HepG2 (cell line): ENCODE results near the gene TRIP6. TPM values are rescaled to one million over a fixed set of nuclear protein-coding genes. Genes with fewer than 3 reads are reported as not detected.

Experiments
- HMGXB4 ChIP-seq, 2 experiments: sonication (generic) in 1 of 2; formaldehyde crosslinking in 1 of 2; IDR thresholded peaks; 2 replicates each; pipeline versions ENCODE4 v1.4.0 to v1.6.1; 2018 to 2020; ENCODE audit warnings: missing genetic modification reagents in 2 of 2, borderline replicate concordance in 1 of 2, low read depth in 1 of 2, mild to moderate bottlenecking in 1 of 2, missing biosample characterization in 1 of 2
- JUNB ChIP-seq: sonication (generic); formaldehyde crosslinking; IDR thresholded peaks from 2 replicates; pipeline ENCODE4 v1.8.0; 2022; ENCODE audit warnings: missing genetic modification reagents, mild to moderate bottlenecking, borderline replicate concordance
- KDM5B ChIP-seq: sonication (generic); formaldehyde crosslinking; IDR thresholded peaks from 2 replicates; pipeline ENCODE4 v1.4.0; 2020; ENCODE audit warnings: missing genetic modification reagents, mild to moderate bottlenecking, borderline replicate concordance
- NFE2L1 ChIP-seq: sonication (generic); formaldehyde crosslinking; IDR thresholded peaks from 2 replicates; pipeline ENCODE4 v1.4.0; 2020; ENCODE audit warnings: missing genetic modification reagents, mild to moderate bottlenecking, borderline replicate concordance
- RARG ChIP-seq: sonication (generic); formaldehyde crosslinking; IDR thresholded peaks from 2 replicates; pipeline ENCODE4 v1.4.0; 2020; ENCODE audit warnings: low read depth, mild to moderate bottlenecking, missing genetic modification reagents
- REXO4 ChIP-seq: sonication (generic); formaldehyde crosslinking; IDR thresholded peaks from 2 replicates; pipeline ENCODE4 v1.8.0; 2022; ENCODE audit warnings: missing genetic modification reagents, mild to moderate bottlenecking, borderline replicate concordance
- ZBTB33 ChIP-seq: sonication (generic); formaldehyde crosslinking; IDR thresholded peaks from 2 replicates; pipeline ENCODE4 v1.4.0; 2020; ENCODE audit warnings: missing genetic modification reagents
- ZNF225 ChIP-seq: sonication (generic); formaldehyde crosslinking; IDR thresholded peaks from 2 replicates; pipeline ENCODE4 v1.4.0; 2020; ENCODE audit warnings: mild to moderate bottlenecking, missing genetic modification reagents
- ZNF274 ChIP-seq: sonication (generic); formaldehyde crosslinking; IDR thresholded peaks from 2 replicates; pipeline ENCODE4 v1.5.1; 2020; ENCODE audit warnings: mild to moderate bottlenecking, missing genetic modification reagents
- ZNF292 ChIP-seq: sonication (generic); formaldehyde crosslinking; IDR thresholded peaks from 2 replicates; pipeline ENCODE4 v1.8.1; 2022; ENCODE audit warnings: mild to moderate bottlenecking, low read depth, missing genetic modification reagents, borderline replicate concordance
- ZSCAN9 ChIP-seq: IDR thresholded peaks from 2 replicates; pipeline ENCODE4 v1.6.1; 2016; ENCODE audit warnings: borderline replicate concordance
- polyA plus RNA-seq, 8 experiments: library from polyadenylated mRNA; depleted of rRNA in 3 of 8; stranded (reverse) in 7 of 8; unstranded in 1 of 8; fragments of >200 nt; fragmentation: Illumina TruSeq in 4 of 8; extraction: Trizol in 4 of 8; gene quantifications; 2 replicates each; pipeline versions ENCODE4 v1.2.1 to v1.2.3, GENCODE V29; 2011 to 2016; ENCODE audit warnings: low read depth in 4 of 8, missing spikeins in 1 of 8, mixed read lengths in 1 of 8; ENCODE audit not compliant: insufficient read depth in 1 of 8
- total RNA-seq, 5 experiments: library from RNA; depleted of rRNA; stranded (reverse); fragments of >200 nt; fragmentation: Illumina TruSeq; extraction: Trizol; gene quantifications; 2 replicates each; pipeline ENCODE4 v1.2.3, GENCODE V29; 2016; ENCODE audit warnings: low read depth in 1 of 5
- TF ChIP-seq, protein P1 (sequence below): sonication (generic); formaldehyde crosslinking; IDR thresholded peaks from 2 replicates; pipeline ENCODE4 v1.5.1; 2020; ENCODE audit warnings: mild to moderate bottlenecking, missing genetic modification reagents, borderline replicate concordance
- TF ChIP-seq, protein P2 (sequence below): sonication (generic); formaldehyde crosslinking; IDR thresholded peaks from 2 replicates; pipeline ENCODE4 v1.5.1; 2020; ENCODE audit warnings: mild to moderate bottlenecking, moderate library complexity, missing genetic modification reagents
- TF ChIP-seq, protein P3 (sequence below): sonication (generic); formaldehyde crosslinking; IDR thresholded peaks from 2 replicates; pipeline ENCODE4 v1.4.0; 2020; ENCODE audit warnings: missing genetic modification reagents

TRIP6 gene
- total and polyA plus RNA-seq, 2 of the 13 experiments (the other 11 are each of a cell fraction or from before 2014, with no cell fraction given): 0.34 to 0.38 TPM

- TF ChIP-seq ZBTB33: no peak; the same call in 1 of the 2 replicates
- TF ChIP-seq, protein P1, sequence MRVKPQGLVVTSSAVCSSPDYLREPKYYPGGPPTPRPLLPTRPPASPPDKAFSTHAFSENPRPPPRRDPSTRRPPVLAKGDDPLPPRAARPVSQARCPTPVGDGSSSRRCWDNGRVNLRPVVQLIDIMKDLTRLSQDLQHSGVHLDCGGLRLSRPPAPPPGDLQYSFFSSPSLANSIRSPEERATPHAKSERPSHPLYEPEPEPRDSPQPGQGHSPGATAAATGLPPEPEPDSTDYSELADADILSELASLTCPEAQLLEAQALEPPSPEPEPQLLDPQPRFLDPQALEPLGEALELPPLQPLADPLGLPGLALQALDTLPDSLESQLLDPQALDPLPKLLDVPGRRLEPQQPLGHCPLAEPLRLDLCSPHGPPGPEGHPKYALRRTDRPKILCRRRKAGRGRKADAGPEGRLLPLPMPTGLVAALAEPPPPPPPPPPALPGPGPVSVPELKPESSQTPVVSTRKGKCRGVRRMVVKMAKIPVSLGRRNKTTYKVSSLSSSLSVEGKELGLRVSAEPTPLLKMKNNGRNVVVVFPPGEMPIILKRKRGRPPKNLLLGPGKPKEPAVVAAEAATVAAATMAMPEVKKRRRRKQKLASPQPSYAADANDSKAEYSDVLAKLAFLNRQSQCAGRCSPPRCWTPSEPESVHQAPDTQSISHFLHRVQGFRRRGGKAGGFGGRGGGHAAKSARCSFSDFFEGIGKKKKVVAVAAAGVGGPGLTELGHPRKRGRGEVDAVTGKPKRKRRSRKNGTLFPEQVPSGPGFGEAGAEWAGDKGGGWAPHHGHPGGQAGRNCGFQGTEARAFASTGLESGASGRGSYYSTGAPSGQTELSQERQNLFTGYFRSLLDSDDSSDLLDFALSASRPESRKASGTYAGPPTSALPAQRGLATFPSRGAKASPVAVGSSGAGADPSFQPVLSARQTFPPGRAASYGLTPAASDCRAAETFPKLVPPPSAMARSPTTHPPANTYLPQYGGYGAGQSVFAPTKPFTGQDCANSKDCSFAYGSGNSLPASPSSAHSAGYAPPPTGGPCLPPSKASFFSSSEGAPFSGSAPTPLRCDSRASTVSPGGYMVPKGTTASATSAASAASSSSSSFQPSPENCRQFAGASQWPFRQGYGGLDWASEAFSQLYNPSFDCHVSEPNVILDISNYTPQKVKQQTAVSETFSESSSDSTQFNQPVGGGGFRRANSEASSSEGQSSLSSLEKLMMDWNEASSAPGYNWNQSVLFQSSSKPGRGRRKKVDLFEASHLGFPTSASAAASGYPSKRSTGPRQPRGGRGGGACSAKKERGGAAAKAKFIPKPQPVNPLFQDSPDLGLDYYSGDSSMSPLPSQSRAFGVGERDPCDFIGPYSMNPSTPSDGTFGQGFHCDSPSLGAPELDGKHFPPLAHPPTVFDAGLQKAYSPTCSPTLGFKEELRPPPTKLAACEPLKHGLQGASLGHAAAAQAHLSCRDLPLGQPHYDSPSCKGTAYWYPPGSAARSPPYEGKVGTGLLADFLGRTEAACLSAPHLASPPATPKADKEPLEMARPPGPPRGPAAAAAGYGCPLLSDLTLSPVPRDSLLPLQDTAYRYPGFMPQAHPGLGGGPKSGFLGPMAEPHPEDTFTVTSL (CRISPR knock-in tag): no peak
- TF ChIP-seq REXO4: no peak
- 0 out of 4 replicates have a peak, but pooled peaks of 1 of the 2 experiments have one; percentile 23 for TF ChIP-seq HMGXB4 (CRISPR knock-in tag; IDR thresholded peaks at IDR 0.05; ENCODE audit: borderline replicate concordance in 1 of 2, low read depth in 1 of 2)
- TF ChIP-seq ZNF274 (CRISPR knock-in tag): no peak
- TF ChIP-seq, protein P2, sequence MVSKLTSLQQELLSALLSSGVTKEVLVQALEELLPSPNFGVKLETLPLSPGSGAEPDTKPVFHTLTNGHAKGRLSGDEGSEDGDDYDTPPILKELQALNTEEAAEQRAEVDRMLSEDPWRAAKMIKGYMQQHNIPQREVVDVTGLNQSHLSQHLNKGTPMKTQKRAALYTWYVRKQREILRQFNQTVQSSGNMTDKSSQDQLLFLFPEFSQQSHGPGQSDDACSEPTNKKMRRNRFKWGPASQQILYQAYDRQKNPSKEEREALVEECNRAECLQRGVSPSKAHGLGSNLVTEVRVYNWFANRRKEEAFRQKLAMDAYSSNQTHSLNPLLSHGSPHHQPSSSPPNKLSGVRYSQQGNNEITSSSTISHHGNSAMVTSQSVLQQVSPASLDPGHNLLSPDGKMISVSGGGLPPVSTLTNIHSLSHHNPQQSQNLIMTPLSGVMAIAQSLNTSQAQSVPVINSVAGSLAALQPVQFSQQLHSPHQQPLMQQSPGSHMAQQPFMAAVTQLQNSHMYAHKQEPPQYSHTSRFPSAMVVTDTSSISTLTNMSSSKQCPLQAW (CRISPR knock-in tag): no peak
- TF ChIP-seq RARG (CRISPR knock-in tag): no peak
- peak; percentile 44; the same call in 1 of the 2 replicates for TF ChIP-seq KDM5B (CRISPR knock-in tag)
- 0 out of 2 replicates have a peak, but pooled peaks have one; percentile 21 for TF ChIP-seq JUNB
- TF ChIP-seq NFE2L1: no peak
- TF ChIP-seq ZNF292 (CRISPR knock-in tag): no peak
- no peak for TF ChIP-seq ZSCAN9 (CRISPR knock-in tag)
- TF ChIP-seq, protein P3, sequence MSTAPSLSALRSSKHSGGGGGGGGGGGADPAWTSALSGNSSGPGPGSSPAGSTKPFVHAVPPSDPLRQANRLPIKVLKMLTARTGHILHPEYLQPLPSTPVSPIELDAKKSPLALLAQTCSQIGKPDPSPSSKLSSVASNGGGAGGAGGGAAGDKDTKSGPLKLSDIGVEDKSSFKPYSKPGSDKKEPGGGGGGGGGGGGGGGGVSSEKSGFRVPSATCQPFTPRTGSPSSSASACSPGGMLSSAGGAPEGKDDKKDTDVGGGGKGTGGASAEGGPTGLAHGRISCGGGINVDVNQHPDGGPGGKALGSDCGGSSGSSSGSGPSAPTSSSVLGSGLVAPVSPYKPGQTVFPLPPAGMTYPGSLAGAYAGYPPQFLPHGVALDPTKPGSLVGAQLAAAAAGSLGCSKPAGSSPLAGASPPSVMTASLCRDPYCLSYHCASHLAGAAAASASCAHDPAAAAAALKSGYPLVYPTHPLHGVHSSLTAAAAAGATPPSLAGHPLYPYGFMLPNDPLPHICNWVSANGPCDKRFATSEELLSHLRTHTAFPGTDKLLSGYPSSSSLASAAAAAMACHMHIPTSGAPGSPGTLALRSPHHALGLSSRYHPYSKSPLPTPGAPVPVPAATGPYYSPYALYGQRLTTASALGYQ (CRISPR knock-in tag): no peak
- no peak; the same call in 1 of the 2 replicates for TF ChIP-seq ZNF225 (CRISPR knock-in tag)
Measured at GRCh38 chr7:100895956-100896731, 29.0 kb downstream of the TRIP6 start (continued).
